CMK (cell line): ENCODE measurements around the gene SENP1.

Source experiments
- DNase-seq: peaks from one replicate; pipeline ENCODE4 v3.0.0-alpha.2; 2010; ENCODE audit warnings: low read depth

Gene SENP1

GRCh38 chr12:48017921-48018617 is 87.8 kb downstream of the SENP1 start:
- no peak for DNase-seq

GRCh38 chr12:48017496-48017895 is 88.4 kb downstream of the SENP1 start:
- DNase-seq, result no peak

GRCh38 chr12:48016373-48017020 is 89.4 kb downstream of the SENP1 start:
- no peak for DNase-seq

- no peak for DNase-seq
Measured at GRCh38 chr12:48015954-48016353, 89.9 kb downstream of the SENP1 start.

GRCh38 chr12:48015129-48015528 is 90.8 kb downstream of the SENP1 start:
- DNase-seq, result no peak

GRCh38 chr12:48013287-48013686 is 92.6 kb downstream of the SENP1 start:
- no peak for DNase-seq

GRCh38 chr12:48012070-48012469 is 93.8 kb downstream of the SENP1 start:
- DNase-seq, result no peak

GRCh38 chr12:48010366-48010970 is 95.4 kb downstream of the SENP1 start:
- no peak for DNase-seq

- no peak for DNase-seq
Measured at GRCh38 chr12:48009471-48009870, 96.4 kb downstream of the SENP1 start.

GRCh38 chr12:48008950-48009349 is 96.9 kb downstream of the SENP1 start:
- no peak for DNase-seq

GRCh38 chr12:48008349-48008748 is 97.5 kb downstream of the SENP1 start:
- DNase-seq, result no peak

- DNase-seq, result no peak
Measured at GRCh38 chr12:48007206-48007605, 98.7 kb downstream of the SENP1 start.

GRCh38 chr12:48005750-48006021 is 100.2 kb downstream of the SENP1 start:
- DNase-seq, result no peak

- no peak for DNase-seq
Measured at GRCh38 chr12:48005001-48005749, 100.7 kb downstream of the SENP1 start.

GRCh38 chr12:48004053-48004941 is 101.6 kb downstream of the SENP1 start, which contains the start of gene COL2A1:
TSS of gene COL2A1 (minus strand) at chr12:48004476. CDS start at chr12:48004321, 155 bp downstream.
- peak; percentile 79 for DNase-seq

- no peak for DNase-seq
Measured at GRCh38 chr12:48003226-48004052, 102.4 kb downstream of the SENP1 start.

- no peak for DNase-seq
Measured at GRCh38 chr12:48002773-48003218, 103.1 kb downstream of the SENP1 start.

- no peak for DNase-seq
Measured at GRCh38 chr12:48002414-48002730, 103.5 kb downstream of the SENP1 start.

GRCh38 chr12:48001505-48002413 is 104.1 kb downstream of the SENP1 start:
- no peak for DNase-seq
